ENCODE measurements around the gene AQP12B.

AQP12B gene

GRCh38 chr2:240651185-240651584, 31.5 kb downstream of the AQP12B start:
- Histone ChIP-seq H3K9me3 (no peaks in the 10 kb centered on the region), H3K4me3 (no peak overlapping the region), H3K27me3 (peaks cover 20% of the 10 kb centered on the region), H3K4me2 (no peak overlapping the region), H3K27ac (no peak overlapping the region), H3K36me3 (no peaks in the 10 kb centered on the region), H4K20me1 (no peaks in the 10 kb centered on the region), H3K9ac (no peak overlapping the region), H3K4me1 (peaks cover 23% of the 10 kb centered on the region)
- TF ChIP-seq Cebpa-rat (IDR thresholded peaks at IDR 0.05): no peak

- Histone ChIP-seq H3K4me3 (no peak overlapping the region), H3K4me2 (no peak overlapping the region), H3K27ac (no peak overlapping the region), H3K9me3 (no peaks in the 10 kb centered on the region), H3K27me3 (peaks cover 20% of the 10 kb centered on the region), H4K20me1 (no peaks in the 10 kb centered on the region), H3K36me3 (no peaks in the 10 kb centered on the region), H3K9ac (no peak overlapping the region), H3K4me1 (peaks cover 18% of the 10 kb centered on the region)
- TF ChIP-seq Cebpa-rat (IDR thresholded peaks at IDR 0.05): no peak
Measured at GRCh38 chr2:240650254-240650965, 32.3 kb downstream of the AQP12B start.

- Histone ChIP-seq H3K36me3 (no peaks in the 10 kb centered on the region), H3K9ac (no peak overlapping the region), H3K27me3 (peaks cover 20% of the 10 kb centered on the region), H3K4me3 (no peak overlapping the region), H4K20me1 (no peaks in the 10 kb centered on the region), H3K27ac (no peak overlapping the region), H3K9me3 (no peaks in the 10 kb centered on the region), H3K4me1 (peaks cover 23% of the 10 kb centered on the region), H3K4me2 (no peak overlapping the region)
- no peak for TF ChIP-seq Cebpa-rat (IDR thresholded peaks at IDR 0.05)
Measured at GRCh38 chr2:240649331-240649730, 33.4 kb downstream of the AQP12B start.

- H3K9ac ChIP-seq: no peak overlapping the region
- H3K9me3 ChIP-seq: no peaks in the 10 kb centered on the region
- H3K36me3 ChIP-seq: no peaks in the 10 kb centered on the region
- peaks cover 20% of the 10 kb centered on the region for H3K27me3 ChIP-seq
- H3K27ac ChIP-seq: no peak overlapping the region
- peak overlapping the region; percentile 52 for H3K4me2 ChIP-seq
- H3K4me1 ChIP-seq: peaks cover 26% of the 10 kb centered on the region
- no peaks in the 10 kb centered on the region for H4K20me1 ChIP-seq
- H3K4me3 ChIP-seq: no peak overlapping the region
- TF ChIP-seq Cebpa-rat (IDR thresholded peaks at IDR 0.05): no peak
Measured at GRCh38 chr2:240648650-240649275, 33.9 kb downstream of the AQP12B start.

- Histone ChIP-seq H3K36me3 (no peaks in the 10 kb centered on the region), H3K27me3 (peaks cover 20% of the 10 kb centered on the region), H4K20me1 (no peaks in the 10 kb centered on the region), H3K27ac (no peak overlapping the region), H3K9me3 (peaks cover under 1% of the 10 kb centered on the region; the same call in 1 of the 2 replicates), H3K4me3 (no peak overlapping the region), H3K4me2 (peak overlapping the region; percentile 52), H3K9ac (no peak overlapping the region), H3K4me1 (peaks cover 26% of the 10 kb centered on the region)
- no peak for TF ChIP-seq Cebpa-rat (IDR thresholded peaks at IDR 0.05)
Measured at GRCh38 chr2:240648155-240648649, 34.5 kb downstream of the AQP12B start.

- Histone ChIP-seq H3K9me3 (peaks cover 6% of the 10 kb centered on the region), H3K27ac (no peak overlapping the region), H3K36me3 (no peaks in the 10 kb centered on the region), H3K4me2 (peak overlapping the region; percentile 52; the same call in 1 of the 2 replicates), H3K27me3 (peaks cover 20% of the 10 kb centered on the region), H4K20me1 (no peaks in the 10 kb centered on the region), H3K4me1 (peaks cover 26% of the 10 kb centered on the region), H3K4me3 (no peak overlapping the region), H3K9ac (no peak overlapping the region)
- no peak for TF ChIP-seq Cebpa-rat (IDR thresholded peaks at IDR 0.05)
Measured at GRCh38 chr2:240647503-240648154, 35.1 kb downstream of the AQP12B start.

- H3K4me2 ChIP-seq: no peak overlapping the region
Measured at GRCh38 chr2:240646900-240647502, 35.7 kb downstream of the AQP12B start.

GRCh38 chr2:240646176-240646899, 36.3 kb downstream of the AQP12B start:
- peaks cover 26% of the 10 kb centered on the region for H3K4me1 ChIP-seq
- no peak overlapping the region for H3K4me2 ChIP-seq
- no peak overlapping the region for H3K4me3 ChIP-seq
- no peak overlapping the region for H3K9ac ChIP-seq
- peaks cover 17% of the 10 kb centered on the region for H3K9me3 ChIP-seq
- H3K27me3 ChIP-seq: peaks cover 20% of the 10 kb centered on the region
- H3K27ac ChIP-seq: no peak overlapping the region
- no peaks in the 10 kb centered on the region for H3K36me3 ChIP-seq
- no peaks in the 10 kb centered on the region for H4K20me1 ChIP-seq
- TF ChIP-seq Cebpa-rat (IDR thresholded peaks at IDR 0.05): no peak

More at GRCh38 chr2:240646900-240647502, 35.7 kb downstream of the AQP12B start:
- Histone ChIP-seq H3K4me1 (peaks cover 26% of the 10 kb centered on the region), H3K9ac (no peak overlapping the region), H4K20me1 (no peaks in the 10 kb centered on the region), H3K27ac (no peak overlapping the region), H3K4me3 (no peak overlapping the region), H3K36me3 (no peaks in the 10 kb centered on the region), H3K27me3 (peaks cover 20% of the 10 kb centered on the region), H3K9me3 (peaks cover 13% of the 10 kb centered on the region)
- TF ChIP-seq Cebpa-rat (IDR thresholded peaks at IDR 0.05): no peak

GRCh38 chr2:240645801-240646175, 36.9 kb downstream of the AQP12B start:
- Histone ChIP-seq H3K27me3 (peaks cover 20% of the 10 kb centered on the region), H3K9ac (no peak overlapping the region), H4K20me1 (no peaks in the 10 kb centered on the region), H3K4me3 (no peak overlapping the region), H3K36me3 (no peaks in the 10 kb centered on the region), H3K27ac (no peak overlapping the region), H3K4me2 (no peak overlapping the region), H3K4me1 (peaks cover 26% of the 10 kb centered on the region), H3K9me3 (peaks cover 21% of the 10 kb centered on the region)
- no peak for TF ChIP-seq Cebpa-rat (IDR thresholded peaks at IDR 0.05)
